Peyer's patch (tissue), 4 donors: ENCODE measurements around the gene MED17. TPM values are rescaled to one million over a fixed set of nuclear protein-coding genes. Genes with fewer than 3 reads are reported as not detected.

Source experiments
- DNase-seq, 3 donors: peaks; one replicate each; pipeline ENCODE4 v3.0.0-alpha.2; 2017 to 2019
- H3K27ac ChIP-seq, 4 donors: fragments of 200-600 bp; sonication (generic); one replicate each; pipeline ENCODE4 v1.5.1; 2016 to 2019
- H3K27me3 ChIP-seq, 2 donors: fragments of 200-600 bp; sonication (generic); one replicate each; pipeline ENCODE4 v1.5.1; 2019
- H3K36me3 ChIP-seq, 3 donors: fragments of 200-600 bp; sonication (generic); one replicate each; pipeline ENCODE4 v1.5.1; 2016 to 2019
- H3K4me1 ChIP-seq, 4 donors: fragments of 200-600 bp; sonication (generic); one replicate each; pipeline ENCODE4 v1.5.1; 2016 to 2019
- H3K4me3 ChIP-seq, 4 donors: fragments of 200-600 bp; sonication (generic); 1 replicate in 3 of 4; 2 replicates in 1 of 4; pipeline ENCODE4 v1.5.1; 2016 to 2019; ENCODE audit warnings: mild to moderate bottlenecking in 1 of 4
- H3K9me3 ChIP-seq, 4 donors: fragments of 200-600 bp; sonication (generic); one replicate each; pipeline ENCODE4 v1.5.1; 2016 to 2019; ENCODE audit warnings: mild to moderate bottlenecking in 1 of 4
- CTCF ChIP-seq, 6 experiments: fragments of 450-650 bp in 4 of 6; fragments of 200-600 bp in 2 of 6; sonication (generic) in 1 of 6; IDR thresholded peaks; one replicate each; pipeline ENCODE4 v1.5.1; 2017 to 2019; ENCODE audit warnings: antibody characterized with exemption in 6 of 6, mild to moderate bottlenecking in 3 of 6, moderate library complexity in 1 of 6
- POLR2A ChIP-seq, 2 donors: fragments of 450-650 bp; IDR thresholded peaks; one replicate each; pipeline ENCODE4 v1.5.1; 2017; ENCODE audit warnings: antibody characterized with exemption in 2 of 2, mild to moderate bottlenecking in 2 of 2, moderate library complexity in 2 of 2
- total RNA-seq, 4 donors: library from RNA; depleted of rRNA; stranded (reverse); fragments of >200 nt; gene quantifications; one replicate each; pipeline ENCODE4 v1.1.0, GENCODE V29; 2016

The MED17 gene
- total RNA-seq, 4 donors from 2014 or later: 22.3 to 33.8 (median 27.3) TPM

- no peaks in the 10 kb centered on the region for H3K9me3 ChIP-seq
- no peak overlapping the region for H3K27ac ChIP-seq
- no peaks in the 10 kb centered on the region for H3K4me1 ChIP-seq
- no peak overlapping the region for H3K4me3 ChIP-seq
- H3K27me3 ChIP-seq: no peaks in the 10 kb centered on the region
- TF ChIP-seq CTCF (IDR thresholded peaks at IDR 0.05): no peak
- TF ChIP-seq POLR2A (IDR thresholded peaks at IDR 0.05): no peak
- DNase-seq: no peak
- peaks cover 0 to 77% (median 0%) of the 10 kb centered on the region in 3 donors for H3K36me3 ChIP-seq
Measured at GRCh38 chr11:93761910-93762309, 22.2 kb upstream of the MED17 start.

- no peak for DNase-seq
- no peaks in the 10 kb centered on the region for H3K9me3 ChIP-seq
Measured at GRCh38 chr11:93765551-93765950, 18.5 kb upstream of the MED17 start.

GRCh38 chr11:93766504-93766903, 17.6 kb upstream of the MED17 start:
- Histone ChIP-seq H3K4me1 (no peaks in the 10 kb centered on the region), H3K36me3 (peaks cover 0 to 32% (median 0%) of the 10 kb centered on the region in 3 donors), H3K9me3 (no peaks in the 10 kb centered on the region), H3K27ac (no peak overlapping the region), H3K27me3 (no peaks in the 10 kb centered on the region), H3K4me3 (no peak overlapping the region)
- no peak for DNase-seq
- TF ChIP-seq POLR2A (IDR thresholded peaks at IDR 0.05) (no peak), CTCF (IDR thresholded peaks at IDR 0.05) (no peak)

More at GRCh38 chr11:93765551-93765950, 18.5 kb upstream of the MED17 start:
- Histone ChIP-seq H3K4me1 (no peaks in the 10 kb centered on the region), H3K36me3 (peaks cover 0 to 42% (median 0%) of the 10 kb centered on the region in 3 donors), H3K27ac (no peak overlapping the region), H3K4me3 (no peak overlapping the region), H3K27me3 (no peaks in the 10 kb centered on the region)
- TF ChIP-seq POLR2A (IDR thresholded peaks at IDR 0.05): no peak
- no peak for TF ChIP-seq CTCF (IDR thresholded peaks at IDR 0.05)

GRCh38 chr11:93767018-93767417, 17.1 kb upstream of the MED17 start:
- DNase-seq: no peak
- no peaks in the 10 kb centered on the region for H3K4me1 ChIP-seq
- H3K4me3 ChIP-seq: no peak overlapping the region
- no peaks in the 10 kb centered on the region for H3K27me3 ChIP-seq
- no peak for TF ChIP-seq CTCF (IDR thresholded peaks at IDR 0.05)
- TF ChIP-seq POLR2A (IDR thresholded peaks at IDR 0.05): no peak
- H3K9me3 ChIP-seq: no peaks in the 10 kb centered on the region
- H3K27ac ChIP-seq: no peak overlapping the region
- H3K36me3 ChIP-seq: peaks cover 0 to 27% (median 0%) of the 10 kb centered on the region in 3 donors

- no peak overlapping the region for H3K4me3 ChIP-seq
- H3K36me3 ChIP-seq: no peaks in the 10 kb centered on the region
- no peak for DNase-seq
- no peaks in the 10 kb centered on the region for H3K4me1 ChIP-seq
- TF ChIP-seq POLR2A (IDR thresholded peaks at IDR 0.05) (no peak), CTCF (IDR thresholded peaks at IDR 0.05) (no peak)
- H3K27ac ChIP-seq: no peak overlapping the region
- no peaks in the 10 kb centered on the region for H3K27me3 ChIP-seq
- H3K9me3 ChIP-seq: no peaks in the 10 kb centered on the region
Measured at GRCh38 chr11:93770160-93770559, 13.9 kb upstream of the MED17 start.

- H3K27me3 ChIP-seq: no peaks in the 10 kb centered on the region
- no peak overlapping the region for H3K4me3 ChIP-seq
- no peaks in the 10 kb centered on the region for H3K9me3 ChIP-seq
- H3K4me1 ChIP-seq: no peaks in the 10 kb centered on the region
- DNase-seq: no peak
- H3K36me3 ChIP-seq: no peaks in the 10 kb centered on the region
- H3K27ac ChIP-seq: no peak overlapping the region
- TF ChIP-seq POLR2A (IDR thresholded peaks at IDR 0.05) (no peak), CTCF (IDR thresholded peaks at IDR 0.05) (no peak)
Measured at GRCh38 chr11:93772123-93772522, 12.0 kb upstream of the MED17 start.
